ENCODE measurements around the gene ERVW-1.

The ERVW-1 gene

DNA sequence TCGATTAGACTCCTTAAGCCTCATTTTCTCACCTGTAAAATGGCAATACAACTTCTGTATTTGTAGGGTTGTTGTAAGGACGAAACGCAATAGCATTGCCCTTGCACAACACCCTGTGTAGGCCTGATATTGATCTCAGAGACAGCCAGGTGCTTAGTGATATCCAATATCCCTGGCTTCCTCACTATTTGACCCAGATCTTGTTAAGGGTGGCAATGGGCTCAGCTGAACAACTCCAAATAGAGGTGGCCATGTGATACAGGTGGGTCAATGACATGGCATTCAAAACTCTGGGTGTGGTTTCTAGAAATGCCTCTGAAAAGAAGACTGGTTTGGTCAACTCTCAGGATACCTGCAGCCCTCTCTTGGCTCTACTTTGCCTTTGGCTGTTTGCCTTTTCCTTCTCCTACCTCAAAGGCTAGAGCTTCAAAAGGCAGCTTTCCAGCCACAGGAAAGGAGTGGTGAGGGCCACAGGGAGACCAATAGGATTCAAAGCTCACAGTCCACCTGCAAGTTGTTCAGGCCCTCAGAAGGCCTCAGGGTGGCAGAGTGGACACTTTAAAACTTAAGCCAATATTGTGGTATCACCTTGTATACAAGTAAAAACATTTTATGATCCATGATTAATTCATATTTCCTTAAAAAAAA lies 45.3 kb downstream of the ERVW-1 start:
- WGBS, 2 donors (ENCODE audit: extremely low coverage in 2 of 2, insufficient read length in 2 of 2, insufficient replicate concordance in 1 of 2), result no CpG with 5 or more reads among the region's 3 CpGs

DNA sequence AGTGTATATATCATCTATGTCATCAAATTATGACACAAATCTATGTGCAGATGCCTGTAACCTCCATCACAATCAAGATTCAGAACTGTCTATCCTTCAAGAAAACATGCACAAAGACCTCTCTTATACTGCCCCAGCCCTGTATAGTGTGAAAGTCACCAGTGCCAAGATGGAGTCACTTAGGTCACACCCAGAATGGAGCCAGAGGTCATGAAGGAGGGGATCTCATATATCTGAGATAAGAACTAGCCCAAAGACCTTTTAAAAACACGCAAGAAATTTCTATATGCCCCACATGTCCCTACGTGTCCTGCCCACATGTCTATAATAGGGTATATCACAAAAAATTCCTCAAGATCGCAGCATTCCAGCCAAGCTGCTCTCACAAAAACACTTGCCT lies 50.6 kb downstream of the ERVW-1 start:
- Histone ChIP-seq H3K4me3 (ENCODE audit: low read length in 2 of 2) (no peak overlapping the region), H3K9me3 (replicated peaks in 1 of 2; ENCODE audit: control insufficient read depth in 2 of 2, insufficient read depth in 1 of 2, low read depth in 1 of 2, low read length in 2 of 2) (peaks cover 0 to 3% of the 10 kb centered on the region in 2 donors), H2BK15ac (ENCODE audit: low read length) (no peak overlapping the region), H2BK5ac (ENCODE audit: low read length) (no peak overlapping the region), H2AK5ac (ENCODE audit: low read depth, low read length) (no peak overlapping the region), H3K4me2 (ENCODE audit: insufficient read depth, low read length, poor library complexity, severe bottlenecking) (no peak overlapping the region), H3K27me3 (ENCODE audit: control insufficient read depth in 3 of 3, insufficient read depth in 3 of 3, low read depth in 1 of 3, low read length in 3 of 3) (peaks cover 0 to 4% (median 3%) of the 10 kb centered on the region in 3 experiments), H3K14ac (ENCODE audit: low read length) (no peak overlapping the region), H3K27ac (replicated peaks; ENCODE audit: low read length) (no peak overlapping the region), H3K4me1 (ENCODE audit: control insufficient read depth in 2 of 2, insufficient read depth in 1 of 2, low read depth in 1 of 2, low read length in 2 of 2) (peaks cover 3% of the 10 kb centered on the region in 2 donors), H3K4ac (ENCODE audit: low read length) (no peak overlapping the region), H2AFZ (ENCODE audit: low read length) (peak overlapping the region; percentile 7), H3K9ac (ENCODE audit: low read depth, low read length, poor library complexity) (no peak overlapping the region), H3K36me3 (replicated peaks in 1 of 2; ENCODE audit: control insufficient read depth in 2 of 2, insufficient read depth in 2 of 2, low read length in 2 of 2) (no peaks in the 10 kb centered on the region), H2BK12ac (ENCODE audit: low read length) (no peak overlapping the region), H3K23ac (ENCODE audit: low read depth, low read length, poor library complexity) (no peak overlapping the region), H2BK120ac (ENCODE audit: low read depth, low read length) (no peak overlapping the region), H3K79me1 (ENCODE audit: low read depth, low read length) (no peaks in the 10 kb centered on the region), H3K18ac (ENCODE audit: low read length) (no peak overlapping the region), H4K91ac (ENCODE audit: low read depth, low read length, poor library complexity) (no peak overlapping the region), H4K8ac (ENCODE audit: low read depth, low read length) (no peak overlapping the region)
- DNase-seq (ENCODE audit: low spot score), result no peak
- no CpG with 5 or more reads among the region's 3 CpGs for WGBS, 2 donors (ENCODE audit: extremely low coverage in 2 of 2, insufficient read length in 2 of 2, insufficient replicate concordance in 1 of 2)

More for the DNA sequence above, 45.3 kb downstream of the ERVW-1 start:
- Histone ChIP-seq H4K91ac (ENCODE audit: low read depth, low read length, poor library complexity) (no peak overlapping the region), H4K8ac (ENCODE audit: low read depth, low read length) (no peak overlapping the region), H3K23ac (ENCODE audit: low read depth, low read length, poor library complexity) (no peak overlapping the region), H3K36me3 (replicated peaks in 1 of 2; ENCODE audit: control insufficient read depth in 2 of 2, insufficient read depth in 2 of 2, low read length in 2 of 2) (no peaks in the 10 kb centered on the region), H2BK15ac (ENCODE audit: low read length) (no peak overlapping the region), H2AK5ac (ENCODE audit: low read depth, low read length) (no peak overlapping the region), H2AFZ (ENCODE audit: low read length) (no peak overlapping the region), H2BK12ac (ENCODE audit: low read length) (no peak overlapping the region), H3K4me2 (ENCODE audit: insufficient read depth, low read length, poor library complexity, severe bottlenecking) (no peak overlapping the region), H3K27me3 (ENCODE audit: control insufficient read depth in 3 of 3, insufficient read depth in 3 of 3, low read depth in 1 of 3, low read length in 3 of 3) (peaks cover 0 to 8% (median 0%) of the 10 kb centered on the region in 3 experiments), H2BK5ac (ENCODE audit: low read length) (no peak overlapping the region), H3K14ac (ENCODE audit: low read length) (no peak overlapping the region), H3K4me3 (ENCODE audit: low read length in 2 of 2) (no peak overlapping the region), H3K18ac (ENCODE audit: low read length) (no peak overlapping the region), H3K79me1 (ENCODE audit: low read depth, low read length) (no peaks in the 10 kb centered on the region), H3K27ac (replicated peaks; ENCODE audit: low read length) (no peak overlapping the region), H3K4me1 (ENCODE audit: control insufficient read depth in 2 of 2, insufficient read depth in 1 of 2, low read depth in 1 of 2, low read length in 2 of 2) (no peaks in the 10 kb centered on the region), H3K9me3 (replicated peaks in 1 of 2; ENCODE audit: control insufficient read depth in 2 of 2, insufficient read depth in 1 of 2, low read depth in 1 of 2, low read length in 2 of 2) (no peaks in the 10 kb centered on the region), H2BK120ac (ENCODE audit: low read depth, low read length) (no peak overlapping the region), H3K9ac (ENCODE audit: low read depth, low read length, poor library complexity) (no peak overlapping the region), H3K4ac (ENCODE audit: low read length) (no peak overlapping the region)
- DNase-seq (ENCODE audit: low spot score), result no peak

DNA sequence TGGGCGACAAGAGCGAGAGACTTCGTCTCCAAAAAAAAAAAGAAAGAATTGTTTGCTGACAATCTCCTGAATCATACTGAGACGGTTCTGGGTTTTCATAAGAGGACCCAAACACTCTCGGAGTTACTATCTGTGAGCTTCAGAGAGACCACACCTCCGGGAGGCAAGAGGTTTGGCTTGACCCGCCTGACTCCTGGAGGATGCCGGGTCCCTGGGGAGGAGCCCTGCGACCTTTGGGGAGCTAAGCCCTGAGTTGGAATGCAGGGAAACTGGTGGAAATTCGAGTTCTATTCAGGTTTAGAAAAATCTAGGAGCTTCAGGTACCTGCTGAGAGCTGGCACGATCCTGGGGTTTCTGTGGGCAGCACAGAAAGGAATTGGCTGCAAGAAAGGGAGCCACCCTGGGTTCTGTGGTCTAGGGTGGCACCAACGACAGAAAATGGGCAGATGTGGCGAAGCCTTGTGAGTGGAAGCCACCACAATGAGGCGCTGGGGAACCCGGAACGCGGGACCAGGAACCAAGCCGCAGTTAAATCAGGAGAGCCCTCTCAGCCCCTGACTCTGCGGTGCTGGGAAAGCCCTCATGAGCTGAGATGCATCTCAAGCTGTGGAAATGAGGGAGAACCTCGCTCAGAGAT lies 52.3 kb downstream of the ERVW-1 start:
- no peak overlapping the region for H4K8ac ChIP-seq (ENCODE audit: low read depth, low read length)
- H3K9me3 ChIP-seq (replicated peaks in 1 of 2; ENCODE audit: control insufficient read depth in 2 of 2, insufficient read depth in 1 of 2, low read depth in 1 of 2, low read length in 2 of 2), result peaks cover 0 to 3% of the 10 kb centered on the region in 2 donors
- H3K18ac ChIP-seq (ENCODE audit: low read length), result no peak overlapping the region
- H3K23ac ChIP-seq (ENCODE audit: low read depth, low read length, poor library complexity), result no peak overlapping the region
- no peak overlapping the region for H2BK15ac ChIP-seq (ENCODE audit: low read length)
- no peak overlapping the region for H3K27ac ChIP-seq (replicated peaks; ENCODE audit: low read length)
- peaks cover 0 to 4% (median 3%) of the 10 kb centered on the region in 3 experiments for H3K27me3 ChIP-seq (ENCODE audit: control insufficient read depth in 3 of 3, insufficient read depth in 3 of 3, low read depth in 1 of 3, low read length in 3 of 3)
- H4K91ac ChIP-seq (ENCODE audit: low read depth, low read length, poor library complexity), result no peak overlapping the region
- H2AFZ ChIP-seq (ENCODE audit: low read length), result peak overlapping the region; percentile 42
- no peak for DNase-seq (ENCODE audit: low spot score)
- no peak overlapping the region for H3K4me2 ChIP-seq (ENCODE audit: insufficient read depth, low read length, poor library complexity, severe bottlenecking)
- no peak overlapping the region for H2BK5ac ChIP-seq (ENCODE audit: low read length)
- no peak overlapping the region for H3K4ac ChIP-seq (ENCODE audit: low read length)
- peaks cover 3% of the 10 kb centered on the region in 2 donors for H3K4me1 ChIP-seq (ENCODE audit: control insufficient read depth in 2 of 2, insufficient read depth in 1 of 2, low read depth in 1 of 2, low read length in 2 of 2)
- no peak overlapping the region for H3K14ac ChIP-seq (ENCODE audit: low read length)
- H3K9ac ChIP-seq (ENCODE audit: low read depth, low read length, poor library complexity), result no peak overlapping the region
- no peak overlapping the region for H2BK120ac ChIP-seq (ENCODE audit: low read depth, low read length)
- H3K79me1 ChIP-seq (ENCODE audit: low read depth, low read length), result no peaks in the 10 kb centered on the region
- H3K4me3 ChIP-seq (ENCODE audit: low read length in 2 of 2), result no peak overlapping the region
- H2BK12ac ChIP-seq (ENCODE audit: low read length), result no peak overlapping the region
- H3K36me3 ChIP-seq (replicated peaks in 1 of 2; ENCODE audit: control insufficient read depth in 2 of 2, insufficient read depth in 2 of 2, low read length in 2 of 2), result no peaks in the 10 kb centered on the region
- no CpG with 5 or more reads among the region's 20 CpGs for whole genome bisulfite sequencing, 2 donors (ENCODE audit: extremely low coverage in 2 of 2, insufficient read length in 2 of 2, insufficient replicate concordance in 1 of 2)
- no peak overlapping the region for H2AK5ac ChIP-seq (ENCODE audit: low read depth, low read length)

DNA sequence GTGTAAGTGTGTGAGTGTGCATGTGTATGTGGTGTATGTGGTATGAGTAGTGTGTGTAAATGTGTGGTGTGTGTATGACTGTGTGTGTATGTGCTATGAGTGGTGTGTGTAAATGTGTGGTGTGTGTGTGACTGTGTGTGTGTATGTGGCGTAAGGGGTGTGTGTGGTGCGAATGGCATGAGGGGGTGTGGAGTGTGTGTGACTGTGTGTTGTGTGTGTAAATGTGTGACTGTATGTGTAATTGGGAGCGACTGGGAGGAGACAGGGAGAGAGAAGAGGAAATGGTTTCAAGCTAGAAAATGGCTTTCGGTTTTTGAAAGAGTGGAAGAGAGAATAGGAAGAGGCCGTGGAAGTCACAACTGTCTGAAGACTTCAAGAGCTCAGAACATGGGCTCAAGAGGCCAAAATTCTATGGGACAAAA lies 54.0 kb downstream of the ERVW-1 start:
- H3K4ac ChIP-seq (ENCODE audit: low read length), result peak overlapping the region; percentile 2
- peak overlapping the region in 1 of 2 donors; percentile 65 for H3K4me3 ChIP-seq (ENCODE audit: low read length in 2 of 2)
- no peak overlapping the region for H2BK5ac ChIP-seq (ENCODE audit: low read length)
- peaks cover 0 to 3% (median 0%) of the 10 kb centered on the region in 3 experiments for H3K27me3 ChIP-seq (ENCODE audit: control insufficient read depth in 3 of 3, insufficient read depth in 3 of 3, low read depth in 1 of 3, low read length in 3 of 3)
- H2AFZ ChIP-seq (ENCODE audit: low read length), result peak overlapping the region; percentile 96
- H4K8ac ChIP-seq (ENCODE audit: low read depth, low read length), result no peak overlapping the region
- no peak overlapping the region for H2BK12ac ChIP-seq (ENCODE audit: low read length)
- no peak for DNase-seq (ENCODE audit: low spot score)
- no peak overlapping the region for H2BK15ac ChIP-seq (ENCODE audit: low read length)
- H3K9ac ChIP-seq (ENCODE audit: low read depth, low read length, poor library complexity), result no peak overlapping the region
- H3K14ac ChIP-seq (ENCODE audit: low read length), result no peak overlapping the region
- peak overlapping the region; percentile 9 for H3K23ac ChIP-seq (ENCODE audit: low read depth, low read length, poor library complexity)
- no peak overlapping the region for H3K4me2 ChIP-seq (ENCODE audit: insufficient read depth, low read length, poor library complexity, severe bottlenecking)
- no peak overlapping the region for H4K91ac ChIP-seq (ENCODE audit: low read depth, low read length, poor library complexity)
- H2AK5ac ChIP-seq (ENCODE audit: low read depth, low read length), result no peak overlapping the region
- H3K18ac ChIP-seq (ENCODE audit: low read length), result no peak overlapping the region
- H3K27ac ChIP-seq (replicated peaks; ENCODE audit: low read length), result no peak overlapping the region
- H3K4me1 ChIP-seq (ENCODE audit: control insufficient read depth in 2 of 2, insufficient read depth in 1 of 2, low read depth in 1 of 2, low read length in 2 of 2), result peaks cover 3% of the 10 kb centered on the region in 2 donors
- H3K9me3 ChIP-seq (replicated peaks in 1 of 2; ENCODE audit: control insufficient read depth in 2 of 2, insufficient read depth in 1 of 2, low read depth in 1 of 2, low read length in 2 of 2), result peaks cover 0 to 3% of the 10 kb centered on the region in 2 donors
- no peaks in the 10 kb centered on the region for H3K36me3 ChIP-seq (replicated peaks in 1 of 2; ENCODE audit: control insufficient read depth in 2 of 2, insufficient read depth in 2 of 2, low read length in 2 of 2)
- no peak overlapping the region for H2BK120ac ChIP-seq (ENCODE audit: low read depth, low read length)
- H3K79me1 ChIP-seq (ENCODE audit: low read depth, low read length), result no peaks in the 10 kb centered on the region
- WGBS, 2 donors (ENCODE audit: extremely low coverage in 2 of 2, insufficient read length in 2 of 2, insufficient replicate concordance in 1 of 2), result 100% methylated on average over 3 of the region's 5 CpGs; no CpG with 5 or more reads in 1 of the 2 donors
